DMS53 treated with DMSO at 0.1 percent for 48 hours (cell line): ENCODE results near the gene POLH.

ENCODE experiments used
- DNase-seq: peaks from one replicate; lab custom pipeline; 2025; ENCODE audit not compliant: unreplicated experiment; lab: John Stamatoyannopoulos, UW

Gene POLH

DNA sequence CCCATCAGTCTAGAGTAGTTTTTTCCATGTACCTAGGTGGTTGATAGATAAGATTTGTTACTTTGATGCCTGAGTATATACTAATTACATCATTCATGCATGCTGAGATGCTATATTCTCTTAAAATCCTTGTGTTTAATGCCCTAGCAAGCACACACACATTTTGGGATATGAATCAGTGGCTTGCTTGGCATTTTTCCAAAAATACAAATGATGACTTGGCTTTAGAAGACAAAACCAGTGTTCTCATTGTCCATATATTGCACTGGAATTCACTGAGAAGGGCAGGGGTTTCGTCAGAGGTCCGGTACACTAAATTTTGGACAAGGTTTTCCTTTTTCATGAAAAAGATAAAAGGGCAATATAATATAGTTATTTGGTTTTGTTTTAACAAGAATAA is 28.2 kb downstream of the POLH start:
- no peak for DNase-seq

DNA sequence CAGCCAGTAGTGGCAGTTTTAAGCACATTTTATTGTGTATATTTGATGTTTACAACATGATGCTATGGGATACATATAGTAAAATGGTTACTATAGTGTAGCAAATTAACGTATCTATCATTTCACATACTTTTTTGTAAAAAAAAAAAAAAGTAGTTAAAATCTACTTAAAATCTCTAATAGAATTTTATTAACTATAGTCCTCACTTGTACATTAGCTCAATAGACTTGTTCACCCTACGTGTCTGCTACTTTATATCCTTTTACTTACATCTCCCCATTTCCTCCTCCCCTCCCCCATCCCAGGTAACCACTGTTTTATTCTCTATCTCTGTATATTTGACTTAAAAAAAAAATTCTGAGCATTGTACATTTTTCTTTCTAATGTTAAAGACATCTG is 30.0 kb downstream of the POLH start:
- no peak for DNase-seq

GRCh38 chr6:43608310-43608763 is 32.4 kb downstream of the POLH start:
- peak; percentile 73 for DNase-seq

GRCh38 chr6:43608807-43609206 is 32.8 kb downstream of the POLH start:
- no peak for DNase-seq

DNA sequence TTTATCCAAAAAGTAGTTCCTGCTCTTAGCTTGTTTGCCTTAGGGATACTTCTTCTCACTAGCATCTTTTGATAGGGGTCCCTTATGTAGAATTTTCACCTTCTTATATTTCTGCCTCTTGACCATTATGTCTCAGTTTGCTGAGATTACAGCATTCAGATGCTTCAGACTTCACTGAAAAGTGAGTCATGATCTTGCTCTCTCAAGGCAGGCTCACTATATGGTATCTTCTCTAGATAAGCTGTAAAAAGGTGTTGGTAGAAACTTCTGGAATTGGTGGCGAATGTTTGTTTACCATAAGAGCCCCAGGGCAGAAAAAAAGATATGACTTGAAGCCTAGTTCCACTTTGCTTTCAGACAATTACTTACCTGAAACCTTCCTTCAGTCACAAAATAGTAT is 33.4 kb downstream of the POLH start:
- no peak for DNase-seq

- DNase-seq = no peak
Measured at GRCh38 chr6:43610431-43610830, 34.4 kb downstream of the POLH start.

GRCh38 chr6:43613721-43614395 is 37.9 kb downstream of the POLH start:
- DNase-seq = no peak

GRCh38 chr6:43614396-43614730 is 38.4 kb downstream of the POLH start:
- DNase-seq = no peak

DNA sequence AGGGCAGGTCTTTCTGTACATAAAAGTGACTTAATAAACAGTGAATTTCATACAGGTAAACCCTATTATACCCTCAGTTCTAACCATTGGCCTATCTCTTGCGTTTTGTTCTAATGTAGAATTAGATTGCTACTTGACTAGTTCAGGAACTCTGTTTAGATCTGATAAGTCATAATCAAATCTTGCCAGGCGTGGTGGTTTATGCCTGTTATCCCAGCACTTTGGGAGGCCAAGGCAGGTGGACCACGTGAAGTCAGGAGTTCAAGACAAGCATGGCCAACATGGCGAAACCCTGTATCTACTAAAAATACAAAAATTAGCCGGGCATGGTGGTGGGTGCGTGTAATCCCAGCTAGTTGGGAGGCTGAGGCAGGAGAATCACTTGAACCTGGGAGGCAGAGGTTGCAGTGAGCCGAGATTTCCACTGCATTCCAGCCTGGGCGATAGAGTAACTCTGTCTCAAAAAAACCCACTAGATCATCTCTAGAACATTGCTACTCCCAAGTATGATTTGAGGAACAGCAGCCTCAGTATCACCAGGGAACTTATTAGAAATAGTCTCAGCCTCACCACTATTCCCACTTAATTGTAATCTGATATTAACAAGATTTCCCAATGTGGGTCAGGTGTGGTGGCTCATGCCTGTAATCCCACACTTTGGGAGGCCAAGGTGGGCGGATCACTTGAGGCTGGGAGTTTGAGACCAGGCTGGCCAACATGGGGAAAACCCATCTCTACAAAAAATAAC is 40.9 kb downstream of the POLH start:
- no peak for DNase-seq

- no peak for DNase-seq
Measured at GRCh38 chr6:43621078-43621835, 45.3 kb downstream of the POLH start.

DNA sequence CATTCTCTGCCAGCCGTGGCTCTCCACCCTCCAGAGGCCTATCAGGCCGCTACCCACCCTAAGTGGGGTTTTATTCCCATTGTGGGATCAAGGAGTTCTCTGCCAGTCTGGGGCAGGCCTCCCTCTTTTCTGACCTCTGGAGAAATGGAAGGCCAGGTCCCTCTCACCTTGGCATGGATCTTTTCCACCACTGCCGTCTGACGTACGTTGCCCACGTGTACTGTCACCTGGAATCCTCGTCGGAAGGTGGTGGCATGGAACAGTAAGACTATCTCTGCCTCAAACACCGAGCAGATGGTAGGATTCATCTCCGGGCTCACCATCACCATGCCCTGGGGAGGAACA is 45.8 kb downstream of the POLH start:
- DNase-seq = no peak

DNA sequence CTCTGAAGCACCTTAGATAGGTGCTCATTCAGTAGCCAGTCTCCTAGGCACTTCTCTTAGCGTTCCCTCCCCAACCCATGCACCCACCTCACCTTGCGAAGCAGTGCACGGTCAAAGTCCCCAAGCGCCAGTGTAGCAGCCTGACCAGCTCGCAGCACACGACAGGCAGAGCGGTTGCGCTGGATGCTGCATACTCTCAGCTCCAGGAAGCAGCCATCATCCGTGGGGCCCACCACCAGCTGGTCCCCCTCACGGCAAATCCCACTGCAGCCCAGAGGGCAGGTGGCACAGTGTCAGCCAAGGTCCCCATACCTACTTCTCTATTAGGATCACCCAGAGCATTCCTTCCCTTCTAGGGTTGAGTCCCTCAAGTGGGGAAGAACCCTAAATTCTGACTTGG is 46.6 kb downstream of the POLH start:
- no peak for DNase-seq

GRCh38 chr6:43623880-43624785 is 48.1 kb downstream of the POLH start:
- DNase-seq = no peak

GRCh38 chr6:43624786-43625288 is 48.9 kb downstream of the POLH start:
- DNase-seq = no peak

GRCh38 chr6:43625393-43625992 is 49.5 kb downstream of the POLH start:
- DNase-seq = no peak

DNA sequence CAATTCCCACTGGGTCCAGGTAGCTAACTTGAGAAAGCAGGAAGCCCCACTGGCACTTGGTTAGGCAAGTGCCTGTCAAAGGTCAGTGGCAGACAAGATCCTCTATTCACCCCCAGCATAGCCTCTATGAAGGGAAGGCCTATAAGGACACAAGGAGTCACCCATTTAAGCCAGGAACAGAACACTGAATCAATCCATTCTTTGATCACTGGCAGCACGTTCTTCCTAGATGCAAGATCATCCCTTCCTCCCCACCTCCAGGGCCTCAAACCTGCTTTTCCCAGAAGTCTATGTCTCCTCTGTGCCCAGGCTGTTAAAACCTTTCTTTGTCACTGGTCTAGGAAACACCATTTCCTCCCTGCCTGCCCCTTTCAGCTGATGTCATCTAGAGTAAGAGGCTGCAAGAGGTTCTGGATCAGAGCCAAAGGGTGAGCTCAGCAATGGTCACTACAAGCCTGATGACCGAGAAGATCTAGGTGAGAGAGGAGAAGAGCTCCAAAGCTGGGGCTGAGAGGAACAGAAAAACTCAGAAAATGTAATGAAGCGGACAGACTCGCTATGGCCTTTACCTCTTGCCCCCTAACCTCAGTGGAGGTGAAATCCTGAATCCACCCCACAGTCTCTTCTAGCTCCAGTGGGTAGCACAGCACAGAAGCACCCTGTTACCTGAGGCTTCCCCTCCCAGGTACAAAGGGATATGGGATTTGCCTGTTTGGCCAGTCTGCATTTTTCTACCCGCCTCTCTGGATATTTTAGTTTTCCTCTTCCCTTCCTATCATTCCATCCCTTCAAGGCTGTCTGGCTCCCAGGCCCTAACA is 51.2 kb downstream of the POLH start:
- DNase-seq = peak; percentile 96

- peak; percentile 38 for DNase-seq
Measured at GRCh38 chr6:43628393-43629103, 52.6 kb downstream of the POLH start.

- DNase-seq = peak; percentile 98
Measured at GRCh38 chr6:43629104-43629504, 53.1 kb downstream of the POLH start, which contains the start of gene GTPBP2. TSS of gene GTPBP2 (minus strand) at chr6:43629264. CDS start at chr6:43629162, 102 bp downstream.
